PFSK-1 (cell line): ENCODE results near the gene CALD1.

Experiments
- FOXP2 ChIP-seq: optimal IDR thresholded peaks from 2 replicates; pipeline ENCODE3; 2011; ENCODE audit warnings: borderline replicate concordance, control low read depth, inconsistent platforms; ENCODE audit not compliant: insufficient read depth; ENCODE audit errors: extremely low read length, extremely low read depth
- POLR2AphosphoS5 ChIP-seq: IDR thresholded peaks from 2 replicates; pipeline ENCODE4 v1.6.1; 2012; ENCODE audit warnings: low read depth, mild to moderate bottlenecking, control low read depth, low read length, moderate library complexity
- REST ChIP-seq, 2 experiments: IDR thresholded peaks; 2 replicates each; pipeline versions ENCODE4 v1.6.1 to v1.8.0; 2011 to 2012; ENCODE audit warnings: low read depth in 2 of 2, low read length in 2 of 2, control low read depth in 1 of 2, inconsistent platforms in 1 of 2, mild to moderate bottlenecking in 1 of 2, moderate library complexity in 1 of 2; ENCODE audit not compliant: insufficient read depth in 1 of 2
- SIN3A ChIP-seq: IDR thresholded peaks from 2 replicates; pipeline ENCODE4 v1.6.1; 2012; ENCODE audit warnings: mild to moderate bottlenecking, low read length, moderate library complexity, borderline replicate concordance; ENCODE audit not compliant: insufficient read depth
- TAF1 ChIP-seq: IDR thresholded peaks from 2 replicates; pipeline ENCODE4 v1.6.1; 2012; ENCODE audit warnings: low read length, control low read depth, borderline replicate concordance; ENCODE audit not compliant: insufficient read depth

The CALD1 gene

GRCh38 chr7:134865001-134865845 lies 85.8 kb downstream of the CALD1 start:
- no peak for TF ChIP-seq POLR2AphosphoS5
- TF ChIP-seq REST (IDR thresholded peaks at IDR 0.05; ENCODE audit: insufficient read depth in 1 of 2, low read depth in 2 of 2, low read length in 2 of 2): no peak
- TF ChIP-seq SIN3A: no peak
- TF ChIP-seq FOXP2: no peak
- no peak for TF ChIP-seq TAF1

DNA sequence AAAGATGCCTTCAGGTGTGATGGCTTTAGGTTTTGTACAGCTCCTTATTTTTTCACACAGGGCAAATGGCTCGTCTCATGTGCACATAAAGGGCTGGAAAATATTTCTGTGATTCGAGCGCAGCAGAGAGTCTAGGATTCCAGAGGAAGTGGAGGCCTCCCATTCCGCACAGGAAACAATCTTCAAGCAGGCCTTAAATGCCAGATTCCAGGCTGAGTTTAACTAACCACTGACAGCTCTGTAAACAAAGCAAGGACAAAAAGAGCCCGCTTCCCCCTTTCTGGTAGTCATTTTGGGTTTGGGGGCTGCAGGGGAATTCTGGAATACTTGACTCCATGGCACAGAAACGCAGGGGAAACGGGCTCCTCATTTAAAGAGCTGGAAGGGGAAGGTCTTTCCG lies 87.2 kb downstream of the CALD1 start:
- TF ChIP-seq FOXP2 (peak; percentile 14), SIN3A (no peak)

DNA sequence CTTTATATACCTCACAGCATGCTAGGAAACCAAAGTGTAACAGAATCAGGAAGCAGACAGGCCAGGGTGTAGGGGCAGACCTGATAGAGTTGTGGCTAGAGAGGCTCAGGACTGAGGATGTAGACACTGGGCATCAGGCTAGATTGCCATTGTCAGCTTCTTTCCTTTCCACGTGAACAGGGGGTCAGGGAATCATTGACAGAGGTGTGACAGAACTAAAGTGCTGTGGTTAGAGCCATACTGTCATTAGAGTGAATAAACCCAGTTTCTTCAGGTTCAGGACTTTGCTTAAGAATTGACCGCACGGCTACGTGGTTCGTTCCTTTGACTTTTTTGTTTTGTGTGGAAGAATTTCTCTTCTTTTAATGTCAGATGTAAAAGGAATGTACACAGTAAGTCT lies 90.7 kb downstream of the CALD1 start:
- no peak for TF ChIP-seq SIN3A
- TF ChIP-seq TAF1: no peak
- no peak for TF ChIP-seq FOXP2
- TF ChIP-seq REST (IDR thresholded peaks at IDR 0.05; ENCODE audit: insufficient read depth in 1 of 2, low read depth in 2 of 2, low read length in 2 of 2): no peak
- no peak for TF ChIP-seq POLR2AphosphoS5

DNA sequence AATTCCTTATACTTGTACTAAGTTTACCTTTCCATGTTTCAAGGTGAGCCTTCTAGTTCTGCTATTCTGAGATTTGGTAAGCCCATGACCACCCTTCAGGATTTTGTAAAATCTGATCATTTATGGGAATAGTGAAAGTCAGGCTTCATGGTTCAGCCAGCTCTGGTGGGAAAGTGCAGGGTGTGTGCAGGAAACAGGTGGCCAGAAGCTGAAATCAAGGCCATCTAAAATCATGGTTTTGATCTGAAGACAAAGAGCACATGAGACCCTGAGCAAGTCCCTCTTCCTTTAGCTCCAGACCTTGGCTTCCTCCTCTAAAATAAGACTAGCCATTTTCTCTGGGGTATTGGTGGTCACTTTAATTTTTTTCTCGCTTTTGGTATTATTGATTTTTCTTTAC lies 91.3 kb downstream of the CALD1 start:
- no peak for TF ChIP-seq POLR2AphosphoS5
- TF ChIP-seq TAF1: no peak
- TF ChIP-seq REST (IDR thresholded peaks at IDR 0.05; ENCODE audit: insufficient read depth in 1 of 2, low read depth in 2 of 2, low read length in 2 of 2): no peak
- TF ChIP-seq SIN3A: no peak
- TF ChIP-seq FOXP2: no peak

DNA sequence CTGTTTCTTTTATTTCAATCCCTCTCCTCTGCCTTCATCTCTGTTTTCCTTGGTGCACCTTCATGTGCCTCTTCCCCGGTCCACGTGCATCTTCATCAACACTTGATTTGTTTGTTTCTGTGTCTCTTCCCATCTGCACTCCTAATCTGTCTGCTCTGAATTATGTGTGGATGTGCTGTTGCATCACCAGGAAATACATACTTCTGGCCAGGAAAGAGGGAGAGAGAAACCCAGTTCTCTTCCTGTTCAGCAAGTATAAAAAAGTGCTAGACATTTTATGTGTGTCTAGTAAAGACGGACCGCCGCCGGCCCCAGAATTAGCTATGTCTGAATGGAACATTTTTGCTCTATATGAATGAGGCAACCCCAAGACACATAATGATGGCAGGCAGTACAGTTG lies 93.8 kb downstream of the CALD1 start:
- TF ChIP-seq TAF1 (no peak), FOXP2 (peak; percentile 88)

DNA sequence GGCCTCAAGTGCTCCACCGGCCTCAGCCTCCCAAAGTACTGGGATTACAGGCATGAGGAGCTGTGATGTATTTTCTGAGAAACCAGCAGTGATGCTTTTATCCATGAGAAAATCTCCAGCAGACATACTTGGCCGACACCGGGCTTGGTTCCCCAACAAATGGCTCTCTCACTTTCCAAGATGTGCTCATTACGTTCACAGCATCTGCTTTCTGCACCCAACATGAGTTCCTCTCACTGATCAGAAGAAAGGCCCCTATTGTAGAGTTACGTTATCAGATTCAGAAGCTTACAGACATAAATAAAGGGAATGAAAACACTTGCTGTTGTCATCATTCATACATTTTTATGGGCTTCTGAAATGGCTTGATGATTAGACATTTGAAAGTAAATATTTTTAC lies 95.0 kb downstream of the CALD1 start:
- TF ChIP-seq SIN3A (no peak), POLR2AphosphoS5 (no peak), FOXP2 (no peak), REST (IDR thresholded peaks at IDR 0.05; ENCODE audit: insufficient read depth in 1 of 2, low read depth in 2 of 2, low read length in 2 of 2) (no peak), TAF1 (no peak)
